AG04450 (cell line): Measurements from ENCODE around the gene SINHCAF. TPM values are rescaled to one million over a fixed set of nuclear protein-coding genes. Genes with fewer than 3 reads are reported as not detected.

Experiments used
- CTCF ChIA-PET: fragments of 300-600, 350-600 bp; formaldehyde crosslinking; extraction: SDS; loops from one replicate; lab custom pipeline; 2022; ENCODE audit warnings: antibody characterized with exemption, inconsistent platforms; lab: Charles Lee
- POLR2A ChIA-PET: fragments of 350-600 bp; formaldehyde crosslinking; extraction: SDS; loops from one replicate; lab custom pipeline; 2021; ENCODE audit warnings: antibody characterized with exemption, inconsistent platforms; lab: Yijun Ruan, JAX
- DNase-seq: peaks from one replicate; pipeline ENCODE4 v3.0.0-alpha.2; 2011; ENCODE audit warnings: low read depth, low spot score
- H3K27ac ChIP-seq: one replicate; pipeline ENCODE4 v1.5.1; 2012; ENCODE audit warnings: low read depth, low read length, control low read depth
- H3K27me3 ChIP-seq: one replicate; pipeline ENCODE4 v1.6.0; 2012; ENCODE audit warnings: low read length; ENCODE audit not compliant: control insufficient read depth, insufficient read depth
- H3K4me3 ChIP-seq: 2 replicates; pipeline ENCODE4 v1.5.1; 2011; ENCODE audit warnings: mild to moderate bottlenecking, low read depth, low read length, control low read depth
- H3K9me3 ChIP-seq: 2 replicates; pipeline ENCODE4 v1.5.1; 2012; ENCODE audit warnings: low read length; ENCODE audit not compliant: control insufficient read depth, insufficient read depth
- polyA plus RNA-seq: library from polyadenylated mRNA; depleted of rRNA; stranded (reverse); fragments of >200 nt; gene quantifications from 2 replicates; pipeline ENCODE4 v1.2.3, GENCODE V29; 2011
- TF ChIP-seq, protein P1 (sequence below): IDR thresholded peaks from 2 replicates; pipeline ENCODE4 v1.5.1; 2011; ENCODE audit warnings: low read depth, low read length, control low read depth, inconsistent platforms

SINHCAF gene
- polyA plus RNA-seq, 1 experiment = 31.6 TPM

GRCh38 chr12:31280183-31280582 is 45.8 kb downstream of the SINHCAF start:
- no peaks in the 10 kb centered on the region for H3K27me3 ChIP-seq
- CTCF ChIA-PET = interaction anchor here (5.1 kb wide), 1 partner anchor 9 kb away, joined by 35 read pairs; no protein-coding TSS in a partner anchor
- POLR2A ChIA-PET = no interaction called here
- no peak overlapping the region for H3K27ac ChIP-seq
- H3K4me3 ChIP-seq = no peak overlapping the region
- TF ChIP-seq, protein P1, sequence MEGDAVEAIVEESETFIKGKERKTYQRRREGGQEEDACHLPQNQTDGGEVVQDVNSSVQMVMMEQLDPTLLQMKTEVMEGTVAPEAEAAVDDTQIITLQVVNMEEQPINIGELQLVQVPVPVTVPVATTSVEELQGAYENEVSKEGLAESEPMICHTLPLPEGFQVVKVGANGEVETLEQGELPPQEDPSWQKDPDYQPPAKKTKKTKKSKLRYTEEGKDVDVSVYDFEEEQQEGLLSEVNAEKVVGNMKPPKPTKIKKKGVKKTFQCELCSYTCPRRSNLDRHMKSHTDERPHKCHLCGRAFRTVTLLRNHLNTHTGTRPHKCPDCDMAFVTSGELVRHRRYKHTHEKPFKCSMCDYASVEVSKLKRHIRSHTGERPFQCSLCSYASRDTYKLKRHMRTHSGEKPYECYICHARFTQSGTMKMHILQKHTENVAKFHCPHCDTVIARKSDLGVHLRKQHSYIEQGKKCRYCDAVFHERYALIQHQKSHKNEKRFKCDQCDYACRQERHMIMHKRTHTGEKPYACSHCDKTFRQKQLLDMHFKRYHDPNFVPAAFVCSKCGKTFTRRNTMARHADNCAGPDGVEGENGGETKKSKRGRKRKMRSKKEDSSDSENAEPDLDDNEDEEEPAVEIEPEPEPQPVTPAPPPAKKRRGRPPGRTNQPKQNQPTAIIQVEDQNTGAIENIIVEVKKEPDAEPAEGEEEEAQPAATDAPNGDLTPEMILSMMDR = no peak
- H3K9me3 ChIP-seq = no peaks in the 10 kb centered on the region
- DNase-seq = no peak

DNA sequence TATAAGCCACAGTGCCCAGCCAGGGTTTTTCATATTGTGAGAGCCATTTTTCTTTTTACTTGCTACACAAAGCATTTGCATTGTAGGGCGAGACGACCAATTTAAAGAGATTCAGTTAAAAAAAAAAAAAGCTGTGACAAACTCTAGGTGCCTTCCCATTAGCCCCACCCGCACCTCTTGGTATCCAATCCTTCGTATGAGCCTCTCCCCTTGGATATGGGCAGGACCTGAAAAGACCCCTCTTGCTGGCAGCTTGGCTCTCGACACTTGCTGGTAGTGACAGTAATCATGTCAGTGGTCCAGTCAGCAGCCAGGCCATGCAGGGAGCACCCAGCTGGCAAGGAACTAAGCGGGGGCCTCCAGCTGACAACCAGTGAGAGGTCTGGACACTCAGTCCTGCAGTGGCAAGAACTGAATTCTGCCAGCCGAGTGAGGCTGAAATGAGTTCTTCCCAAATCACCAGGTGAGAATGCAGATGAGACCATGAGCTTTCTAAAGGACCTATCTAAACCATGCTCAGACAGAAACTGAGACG is 46.5 kb downstream of the SINHCAF start:
- CTCF ChIA-PET = interaction anchor here (1.6 to 5.1 kb wide), 2 partner anchors 8 to 10 kb away, joined by 5 to 35 read pairs; no protein-coding TSS in a partner anchor
- POLR2A ChIA-PET = no interaction called here
- H3K4me3 ChIP-seq = no peak overlapping the region
- no peak for DNase-seq
- H3K27me3 ChIP-seq = no peaks in the 10 kb centered on the region
- no peaks in the 10 kb centered on the region for H3K9me3 ChIP-seq
- TF ChIP-seq, protein P1 = no peak
- no peak overlapping the region for H3K27ac ChIP-seq

- ChIA-PET POLR2A (no interaction called here), CTCF (interaction anchor here (1.6 kb wide), 1 partner anchor 9 kb away, joined by 5 read pairs; no protein-coding TSS in a partner anchor)
- TF ChIP-seq, protein P1 = no peak
- no peak for DNase-seq
- H3K27me3 ChIP-seq = no peaks in the 10 kb centered on the region
- no peak overlapping the region for H3K4me3 ChIP-seq
- H3K9me3 ChIP-seq = no peaks in the 10 kb centered on the region
- H3K27ac ChIP-seq = no peak overlapping the region
Observed at GRCh38 chr12:31278832-31279231, 47.1 kb downstream of the SINHCAF start.

DNA sequence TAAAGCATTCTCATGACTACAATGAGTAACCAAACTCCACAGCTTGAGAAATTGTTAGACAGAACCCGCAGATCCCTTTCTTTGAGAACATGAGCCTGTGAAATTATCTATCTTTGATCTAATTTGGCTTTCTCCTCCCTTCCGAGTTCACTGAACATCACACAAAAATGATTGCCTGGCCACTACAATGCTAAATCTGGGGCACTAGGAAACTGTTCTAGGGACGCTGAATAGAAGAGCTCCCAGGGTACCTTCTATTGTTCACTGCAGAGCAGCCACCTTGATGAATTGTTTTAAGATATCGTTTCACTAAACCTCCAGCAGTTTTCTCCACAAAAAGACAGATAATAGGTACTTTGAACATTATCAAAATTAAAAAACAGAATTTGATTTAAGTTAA is 47.5 kb downstream of the SINHCAF start:
- TF ChIP-seq, protein P1 = no peak
- no peak overlapping the region for H3K4me3 ChIP-seq
- no peaks in the 10 kb centered on the region for H3K27me3 ChIP-seq
- POLR2A ChIA-PET = interaction anchor here (0.6 kb wide), 1 partner anchor 39 kb away, joined by 5 read pairs; no protein-coding TSS in a partner anchor
- H3K9me3 ChIP-seq = no peaks in the 10 kb centered on the region
- CTCF ChIA-PET = interaction anchor here (1.6 kb wide), 1 partner anchor 9 kb away, joined by 5 read pairs; no protein-coding TSS in a partner anchor
- H3K27ac ChIP-seq = no peak overlapping the region
- no peak for DNase-seq

- no peak overlapping the region for H3K27ac ChIP-seq
- no peak for DNase-seq
- CTCF ChIA-PET = no interaction called here
- H3K9me3 ChIP-seq = no peaks in the 10 kb centered on the region
- TF ChIP-seq, protein P1 = no peak
- no peak overlapping the region for H3K4me3 ChIP-seq
- POLR2A ChIA-PET = no interaction called here
- no peaks in the 10 kb centered on the region for H3K27me3 ChIP-seq
Observed at GRCh38 chr12:31277081-31277480, 48.9 kb downstream of the SINHCAF start.
